HFFc6 (cell line): ENCODE data around the gene PTH2R. TPM values are rescaled to one million over a fixed set of nuclear protein-coding genes. Genes with fewer than 3 reads are reported as not detected.

ENCODE experiments used
- DNase-seq: peaks from one replicate; pipeline ENCODE4 v3.0.0-alpha.2; 2018
- H3K27ac Mint-ChIP-seq: 2 replicates; pipeline ENCODE4 v1.8.0; 2020; ENCODE audit warnings: mild to moderate bottlenecking, mixed read lengths
- H3K27me3 Mint-ChIP-seq: 2 replicates; pipeline ENCODE4 v1.8.0; 2021; ENCODE audit warnings: mild to moderate bottlenecking, moderate library complexity, mixed read lengths; ENCODE audit not compliant: insufficient read depth
- H3K36me3 Mint-ChIP-seq: 2 replicates; pipeline ENCODE4 v1.8.0; 2021; ENCODE audit warnings: low read depth, mixed read lengths
- H3K4me1 Mint-ChIP-seq: 2 replicates; pipeline ENCODE4 v1.8.0; 2020; ENCODE audit warnings: low read depth, mixed read lengths
- H3K4me3 Mint-ChIP-seq: 2 replicates; pipeline ENCODE4 v1.8.0; 2020; ENCODE audit warnings: mild to moderate bottlenecking, moderate library complexity, mixed read lengths
- H3K9me3 Mint-ChIP-seq: 2 replicates; pipeline ENCODE4 v1.8.0; 2020; ENCODE audit warnings: mild to moderate bottlenecking, mixed read lengths
- CTCF ChIP-seq: fragments of 200-600 bp; sonication (generic); IDR thresholded peaks from 2 replicates; pipeline ENCODE4 v1.5.0; 2021; ENCODE audit warnings: antibody characterized with exemption, mild to moderate bottlenecking
- total RNA-seq, 6 experiments: library from RNA; stranded (reverse); fragmentation: NEBNext Ultra II Directional; extraction: Animal tissue kit (Norgen Biotek cat#: 25700); gene quantifications; 2 replicates in 1 of 6; 3 replicates in 5 of 6; pipeline ENCODE4 v1.2.3, GENCODE V29; 2021

Gene PTH2R
- total RNA-seq, 6 experiments from 2014 or later: not detected

- no peak for DNase-seq
- Mint-ChIP-seq H3K36me3 (peaks cover 17% of the 10 kb centered on the region), H3K4me1 (peaks cover 35% of the 10 kb centered on the region), H3K27ac (no peak overlapping the region), H3K27me3 (peaks cover 2% of the 10 kb centered on the region; the same call in 1 of the 2 replicates), H3K4me3 (no peak overlapping the region), H3K9me3 (peaks cover 13% of the 10 kb centered on the region)
- no peak for TF ChIP-seq CTCF
Measured at GRCh38 chr2:208360259-208361076, 46.1 kb upstream of the PTH2R start.

DNA sequence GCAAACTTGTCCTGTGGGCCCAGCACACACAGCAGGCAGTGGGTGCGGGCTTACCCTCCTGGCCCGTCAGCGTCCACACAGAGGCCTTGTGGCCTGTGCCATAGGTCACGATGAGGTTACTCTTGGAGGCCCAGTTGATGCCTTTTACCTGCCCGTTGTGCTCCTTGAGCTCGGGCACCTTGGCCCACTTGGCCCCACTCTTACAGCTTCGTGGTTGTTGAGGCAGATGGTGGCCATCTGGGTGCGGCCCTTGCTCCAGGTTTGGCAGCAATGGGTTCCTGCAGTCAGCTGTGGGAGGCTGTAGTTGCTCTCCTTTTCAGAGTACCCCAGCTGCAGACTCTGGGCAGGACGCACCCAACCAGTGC lies 45.5 kb upstream of the PTH2R start:
- H3K9me3 Mint-ChIP-seq: peaks cover 13% of the 10 kb centered on the region
- no peak for TF ChIP-seq CTCF
- no peak overlapping the region for H3K4me3 Mint-ChIP-seq
- H3K27me3 Mint-ChIP-seq: peaks cover 2% of the 10 kb centered on the region; the same call in 1 of the 2 replicates
- no peak overlapping the region for H3K27ac Mint-ChIP-seq
- H3K4me1 Mint-ChIP-seq: peaks cover 35% of the 10 kb centered on the region
- H3K36me3 Mint-ChIP-seq: peaks cover 17% of the 10 kb centered on the region
- no peak for DNase-seq

- Mint-ChIP-seq H3K9me3 (peaks cover 13% of the 10 kb centered on the region), H3K27me3 (peaks cover 7% of the 10 kb centered on the region), H3K27ac (0 out of 2 replicates have a peak overlapping the region, but pooled peaks have one; percentile 18), H3K36me3 (peaks cover 21% of the 10 kb centered on the region), H3K4me3 (no peak overlapping the region), H3K4me1 (peaks cover 22% of the 10 kb centered on the region)
- DNase-seq: peak; percentile 91
- TF ChIP-seq CTCF: no peak
Measured at GRCh38 chr2:208363485-208363884, 43.1 kb upstream of the PTH2R start.

GRCh38 chr2:208366215-208367127 lies 40.1 kb upstream of the PTH2R start:
- peaks cover 9% of the 10 kb centered on the region for H3K27me3 Mint-ChIP-seq
- H3K4me3 Mint-ChIP-seq: no peak overlapping the region
- peaks cover 39% of the 10 kb centered on the region for H3K4me1 Mint-ChIP-seq
- TF ChIP-seq CTCF: no peak
- DNase-seq: no peak
- H3K27ac Mint-ChIP-seq: no peak overlapping the region
- peaks cover 13% of the 10 kb centered on the region for H3K9me3 Mint-ChIP-seq
- H3K36me3 Mint-ChIP-seq: peaks cover 10% of the 10 kb centered on the region

DNA sequence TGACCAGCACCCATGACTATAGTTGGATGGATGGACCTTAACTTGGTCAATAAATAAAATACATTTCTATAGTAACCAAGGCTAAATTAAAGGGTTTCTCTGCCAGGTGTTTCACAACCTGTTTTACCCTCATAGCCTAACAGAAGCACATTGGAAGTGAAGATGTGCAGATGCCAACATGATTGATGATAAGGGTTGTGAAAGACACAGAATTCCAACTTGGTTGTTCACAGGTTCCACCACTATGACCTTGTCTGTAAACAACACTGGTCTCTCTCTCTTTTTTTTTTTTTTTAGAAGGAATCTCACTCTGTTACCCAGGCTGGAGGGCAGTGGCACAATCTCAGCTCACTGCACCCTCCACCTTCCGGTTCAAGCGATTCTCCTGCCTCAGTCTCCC lies 37.5 kb upstream of the PTH2R start:
- no peak for TF ChIP-seq CTCF
- peaks cover 13% of the 10 kb centered on the region for H3K9me3 Mint-ChIP-seq
- H3K4me3 Mint-ChIP-seq: no peak overlapping the region
- no peak overlapping the region for H3K27ac Mint-ChIP-seq
- H3K4me1 Mint-ChIP-seq: peaks cover 22% of the 10 kb centered on the region
- no peak for DNase-seq
- H3K27me3 Mint-ChIP-seq: peaks cover 9% of the 10 kb centered on the region
- peaks cover 10% of the 10 kb centered on the region for H3K36me3 Mint-ChIP-seq
